T-helper 1 cell treated with Interleukin-12 subunit alpha and Interleukin-12 subunit beta and Interleukin-4 antibody, amounts not matched to agents 30 ng/mL and 1 ng/mL, for 36 hours (primary cell): ENCODE data around the gene DCP2. TPM values are rescaled to one million over a fixed set of nuclear protein-coding genes. Genes with fewer than 3 reads are reported as not detected.

Source experiments
- intact Hi-C: fragments of 100-400 bp; cut with micrococcal nuclease; formaldehyde crosslinking; loops from one replicate; pipeline ENCODE4 v1.15.1; 2024
- total RNA-seq: library from RNA; stranded (reverse); gene quantifications from 2 replicates; pipeline ENCODE4 v1.2.3, GENCODE V29; 2022

DCP2 gene
- total RNA-seq, 1 donor from 2014 or later, result 99.7 TPM

DNA sequence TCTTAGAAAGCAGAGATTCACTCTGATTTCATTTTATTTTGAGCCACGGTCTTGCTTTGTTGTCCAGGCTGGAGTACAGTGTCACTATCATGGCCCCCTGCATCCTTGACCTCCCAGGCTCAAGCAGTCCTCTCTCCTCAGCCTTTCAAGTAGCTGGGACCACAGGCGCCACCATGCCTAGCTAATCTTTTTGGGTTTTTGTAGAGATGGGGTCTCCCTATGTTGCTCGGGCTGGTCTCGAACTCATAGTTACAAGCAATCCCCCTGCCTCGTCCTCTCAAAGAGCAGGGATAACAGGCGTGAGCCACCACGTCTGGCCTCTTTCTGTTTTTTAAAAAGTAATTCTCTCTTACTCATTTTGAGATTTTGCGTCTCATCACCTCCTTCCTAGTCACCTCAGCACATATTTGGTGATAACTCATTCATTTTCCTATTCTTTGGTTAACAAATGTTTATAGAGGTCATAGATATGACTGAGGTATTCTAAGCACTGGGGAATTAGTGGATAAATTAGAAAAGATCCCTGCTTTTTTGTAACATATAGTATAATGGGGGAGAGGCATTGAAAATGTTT is 10.8 kb upstream of the DCP2 start:
- intact Hi-C loops, result no loop called here

GRCh38 chr5:112967520-112968083 is 9.0 kb upstream of the DCP2 start:
- intact Hi-C loops, result no loop called here

DNA sequence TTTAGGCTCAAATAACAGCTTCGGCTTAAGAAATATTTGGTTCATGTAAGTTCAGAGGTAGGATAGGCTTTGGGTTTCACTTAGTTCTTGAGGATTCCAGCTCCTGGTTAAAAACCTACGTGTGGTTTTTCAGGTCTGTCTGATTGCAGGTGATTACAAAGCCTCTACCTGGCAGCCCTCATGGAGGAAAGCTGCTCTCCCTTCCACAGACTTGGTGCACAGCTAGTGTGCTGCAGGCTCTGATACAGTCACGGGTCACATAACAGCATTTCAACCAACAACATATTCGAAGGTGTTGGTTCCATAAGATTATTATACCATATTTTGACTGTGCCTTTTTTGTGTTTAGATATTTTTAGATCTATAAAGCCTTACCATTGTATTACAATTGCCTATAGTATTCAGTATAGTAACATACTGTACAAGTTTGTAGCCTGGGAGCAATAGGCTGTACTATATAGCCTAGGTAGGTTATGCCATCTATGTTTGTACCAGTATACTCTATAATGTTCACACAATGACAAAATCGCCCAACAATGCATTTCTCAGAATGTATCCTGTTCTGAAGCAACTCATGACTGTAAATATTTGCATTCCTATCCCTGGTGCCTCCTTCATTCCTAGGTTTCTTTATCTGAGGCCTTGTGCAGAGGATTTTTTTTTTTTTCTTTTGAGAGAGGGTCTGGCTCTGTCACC is 8.0 kb upstream of the DCP2 start:
- intact Hi-C loops, result no loop called here

DNA sequence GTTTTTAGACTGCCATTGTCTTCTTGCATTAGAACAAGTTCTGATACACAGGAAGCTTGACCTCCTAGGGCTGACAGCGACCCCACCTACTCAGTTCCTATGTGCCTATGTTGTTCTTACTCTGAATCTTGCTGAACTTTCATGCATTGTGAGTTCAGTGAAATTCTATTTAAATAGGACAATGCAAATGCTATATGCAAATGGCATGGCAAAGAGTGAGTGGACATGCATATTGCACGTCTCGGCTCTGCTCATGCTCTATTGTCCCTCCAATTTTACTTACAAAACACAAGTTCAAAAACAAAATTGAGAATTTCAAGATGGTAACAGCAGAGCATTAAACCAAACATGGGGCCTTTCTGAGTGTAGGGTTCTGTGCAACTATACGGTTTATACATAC is 5.3 kb upstream of the DCP2 start:
- intact Hi-C loops, result no loop called here

DNA sequence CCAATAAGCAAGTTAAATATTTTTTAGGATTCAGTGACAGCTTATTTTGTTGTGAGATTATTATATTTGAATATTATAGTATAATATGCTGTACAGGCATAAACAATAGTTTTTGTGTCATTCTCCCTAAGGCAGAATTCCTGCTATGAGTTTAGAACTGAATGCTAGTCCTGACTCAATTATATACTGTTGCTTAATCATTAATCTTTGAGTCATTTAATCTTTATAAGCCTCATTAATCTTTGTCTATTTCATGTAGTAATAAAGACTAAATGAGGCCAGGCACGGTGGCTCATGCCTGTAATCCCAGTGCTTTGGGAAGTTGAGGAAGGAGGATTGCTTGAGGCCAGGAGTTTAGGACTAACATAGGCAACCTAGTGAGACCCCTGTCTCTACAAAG is 3.6 kb upstream of the DCP2 start:
- intact Hi-C loops, result no loop called here

DNA sequence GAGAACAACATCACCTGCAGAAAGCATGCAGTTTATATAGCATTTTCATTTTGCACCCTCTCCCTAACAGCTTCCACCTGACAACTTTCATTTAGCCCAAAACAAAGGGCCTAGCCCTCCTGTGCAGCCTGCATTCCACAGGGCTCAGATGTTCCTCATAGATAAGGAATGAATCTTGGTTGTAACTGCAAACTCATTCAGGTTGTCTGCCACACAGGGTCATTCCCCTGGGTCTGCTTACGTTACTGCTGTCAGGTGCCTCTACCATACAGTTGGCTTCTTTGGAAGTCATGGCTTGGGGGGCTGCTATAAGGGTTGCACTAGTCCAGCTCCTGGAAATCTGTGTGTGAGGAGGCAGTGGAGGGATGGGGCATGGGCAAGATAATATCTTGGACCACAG is 2.7 kb upstream of the DCP2 start:
- intact Hi-C loops, result no loop called here

DNA sequence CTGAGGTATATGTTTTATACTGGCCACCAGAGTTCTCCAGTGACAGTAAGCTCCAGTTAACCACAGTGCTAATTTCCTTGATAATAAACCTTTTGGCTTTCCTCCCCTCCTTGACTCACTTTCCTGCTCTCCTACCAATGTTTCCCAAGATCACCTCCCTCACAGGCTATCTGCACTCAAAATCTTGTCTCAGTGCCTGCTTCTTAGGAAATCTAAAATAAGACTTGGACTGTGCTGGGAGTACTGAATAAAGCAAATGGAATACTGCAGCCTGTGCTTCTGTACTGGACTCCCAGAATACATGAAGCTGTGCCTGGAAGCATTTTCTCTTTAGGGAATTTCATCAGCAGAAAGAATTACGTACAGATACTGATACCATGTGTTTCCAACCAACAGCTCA is 1.7 kb upstream of the DCP2 start:
- intact Hi-C loops, result loop anchor here (5.0 kb wide), 6 partner anchors 98 to 1463 kb away; partner anchors contain the start of genes NREP and STARD4

GRCh38 chr5:112975721-112976431 is 722 bp upstream of the DCP2 start:
- intact Hi-C loops, result loop anchor here (1.0 to 5.0 kb wide), 16 partner anchors 12 to 1884 kb away; partner anchors contain the start of genes NREP, REEP5, SRP19 and STARD4

GRCh38 chr5:112977440-112977861 is 853 bp downstream of the DCP2 start:
- intact Hi-C loops, result loop anchor here (5.0 kb wide), 6 partner anchors 100 to 1465 kb away; partner anchors contain the start of genes NREP and STARD4

DNA sequence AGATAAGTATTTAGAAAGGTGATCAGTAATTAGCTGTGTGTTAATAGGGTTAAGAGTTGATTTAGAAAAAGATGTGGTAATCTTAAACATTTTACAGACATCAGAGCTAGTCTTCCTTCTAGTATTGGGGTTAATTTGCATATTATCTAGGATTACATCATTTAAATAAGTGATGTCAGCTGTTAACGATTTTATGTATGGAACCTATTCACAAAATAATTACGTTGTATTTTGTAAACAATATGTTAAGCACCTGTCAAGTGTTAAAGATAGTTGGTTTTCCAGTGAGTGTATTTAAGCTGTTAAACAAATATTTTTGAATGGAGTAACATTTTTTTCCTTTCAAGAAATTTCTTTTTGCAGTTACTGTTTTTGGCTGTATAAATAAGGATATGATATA is 2.2 kb downstream of the DCP2 start:
- intact Hi-C loops, result loop anchor here (5.0 kb wide), 6 partner anchors 102 to 1467 kb away; partner anchors contain the start of genes NREP and STARD4

- intact Hi-C loops, result loop anchor here (5.0 kb wide), 6 partner anchors 102 to 1467 kb away; partner anchors contain the start of genes NREP and STARD4
These were observed 3.1 kb downstream of the DCP2 start for GRCh38 chr5:112979723-112980122.

- intact Hi-C loops, result no loop called here
These were observed 6.8 kb downstream of the DCP2 start for GRCh38 chr5:112983363-112983762.

DNA sequence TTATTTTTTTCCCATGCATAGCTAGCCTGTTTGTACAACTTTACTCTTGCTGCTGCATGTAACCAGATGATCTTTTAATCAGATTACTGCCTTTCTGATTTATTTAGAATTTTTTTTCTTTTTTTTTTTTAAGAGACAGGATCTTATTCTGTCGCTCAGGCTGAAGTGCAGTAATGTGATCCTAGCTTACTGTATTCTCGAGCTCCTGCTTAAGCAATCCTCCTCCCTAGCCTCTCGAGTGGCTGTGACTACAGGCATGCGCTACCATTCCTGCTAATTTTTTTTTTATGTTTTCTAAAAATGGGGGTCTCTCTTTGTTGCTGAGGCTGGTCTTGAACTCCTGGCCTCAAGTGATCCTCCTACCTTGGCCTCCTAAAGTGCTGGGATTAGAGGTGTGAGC is 9.6 kb downstream of the DCP2 start:
- intact Hi-C loops, result no loop called here

DNA sequence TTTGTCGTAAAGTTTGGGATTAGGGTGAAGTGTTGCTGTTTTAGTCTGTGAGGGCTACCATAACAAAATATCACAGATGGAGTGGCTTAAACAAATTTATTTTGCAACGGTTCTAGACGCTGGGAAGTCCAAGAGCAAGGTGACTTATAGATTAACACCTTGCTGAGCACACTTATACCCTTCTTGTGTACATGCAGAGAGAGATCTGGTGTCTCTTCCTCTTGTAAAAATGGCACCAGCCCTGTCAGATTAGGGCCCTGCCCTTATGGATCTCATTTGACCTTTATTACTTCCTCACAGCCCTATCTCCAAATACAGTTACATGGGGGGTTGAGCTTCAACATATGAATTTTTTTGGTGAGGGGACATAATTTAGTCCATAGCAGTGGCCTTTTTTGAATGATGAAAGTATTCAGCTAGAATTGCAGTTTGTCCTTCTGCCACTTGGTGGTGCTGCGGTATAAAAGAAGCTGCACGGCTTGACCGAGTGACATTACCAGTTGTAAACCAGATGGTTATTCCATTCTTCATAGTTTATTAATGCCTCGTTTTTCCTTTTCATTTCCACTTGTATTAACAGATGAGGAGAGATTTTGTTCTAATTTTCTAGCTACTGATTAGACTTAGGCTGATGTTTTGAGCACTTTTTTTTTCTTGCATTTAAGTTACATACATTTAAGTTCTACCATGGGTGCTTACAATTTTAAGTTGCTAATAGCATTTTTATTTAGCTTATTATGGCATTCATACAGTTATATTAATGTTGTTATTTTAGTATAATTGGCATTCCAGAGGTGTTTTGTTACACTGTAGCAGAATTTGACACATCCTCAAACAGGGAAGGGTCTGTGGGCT is 19.4 kb downstream of the DCP2 start:
- intact Hi-C loops, result loop anchor here (1.0 to 10.0 kb wide), 11 partner anchors 26 to 610 kb away; partner anchors contain the start of gene YTHDC2

- intact Hi-C loops, result loop anchor here (1.0 to 10.0 kb wide), 10 partner anchors 25 to 609 kb away; partner anchors contain the start of gene YTHDC2
These were observed 20.3 kb downstream of the DCP2 start for GRCh38 chr5:112996830-112997374.

GRCh38 chr5:112998296-112998695 is 21.7 kb downstream of the DCP2 start:
- intact Hi-C loops, result loop anchor here (5.0 to 10.0 kb wide), 2 partner anchors 94 to 157 kb away; no protein-coding TSS in a partner anchor

GRCh38 chr5:113000466-113000865 is 23.9 kb downstream of the DCP2 start:
- intact Hi-C loops, result no loop called here

DNA sequence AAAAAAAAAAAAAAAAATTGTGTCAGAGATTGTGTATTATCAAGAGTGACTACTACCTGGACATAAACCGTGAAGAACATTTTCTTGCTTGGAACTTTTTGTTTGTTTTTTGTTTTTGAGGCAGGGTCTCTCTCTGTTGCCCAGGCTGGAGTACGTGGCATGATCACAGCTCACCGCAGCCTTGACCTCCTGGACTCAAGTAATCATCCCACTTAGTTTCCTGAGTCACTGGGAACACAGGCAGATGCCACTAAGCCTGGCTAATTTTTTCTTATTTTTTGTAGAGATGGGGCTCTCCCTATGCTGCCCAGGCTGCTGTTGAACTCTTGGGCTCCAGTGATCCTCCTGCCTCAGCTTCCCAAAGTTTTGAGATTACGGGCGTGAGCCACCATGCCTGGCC is 25.8 kb downstream of the DCP2 start:
- intact Hi-C loops, result no loop called here

DNA sequence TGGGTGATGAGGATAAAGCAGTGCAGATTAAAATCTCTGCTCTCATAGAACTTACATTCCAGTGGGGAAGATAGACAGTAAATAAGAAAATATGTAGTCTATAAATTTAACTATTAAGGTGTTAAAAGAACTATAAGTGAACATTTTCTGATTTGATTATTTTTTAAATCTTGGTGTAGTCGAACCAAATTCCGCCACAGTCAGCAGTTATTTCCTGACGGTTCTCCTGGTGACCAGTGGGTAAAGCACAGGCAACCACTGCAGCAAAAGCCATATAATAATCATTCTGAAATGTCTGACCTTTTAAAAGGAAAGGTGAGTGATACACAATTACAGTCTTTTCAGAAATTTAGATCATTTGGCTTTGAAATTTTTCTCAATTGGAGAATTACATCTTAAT is 27.2 kb downstream of the DCP2 start:
- intact Hi-C loops, result no loop called here

GRCh38 chr5:113005454-113005853 is 28.9 kb downstream of the DCP2 start:
- intact Hi-C loops, result no loop called here
